Subcutaneous abdominal adipose tissue (tissue), 5 donors: ENCODE results near the gene TOGARAM1.

Experiments used
- H3K27ac ChIP-seq: one replicate; pipeline ENCODE4 v1.7.0; 2013; ENCODE audit warnings: low read depth, mild to moderate bottlenecking, inconsistent platforms, low read length, moderate library complexity
- H3K27me3 ChIP-seq, 5 donors: one replicate each; pipeline ENCODE4 v1.7.0; 2013; ENCODE audit warnings: low read length in 5 of 5, inconsistent platforms in 1 of 5; ENCODE audit not compliant: control insufficient read depth in 5 of 5, insufficient read depth in 4 of 5
- H3K36me3 ChIP-seq, 5 donors: one replicate each; pipeline ENCODE4 v1.7.0; 2013; ENCODE audit warnings: low read length in 5 of 5; ENCODE audit not compliant: control insufficient read depth in 5 of 5, insufficient read depth in 5 of 5
- H3K4me1 ChIP-seq, 5 donors: one replicate each; pipeline ENCODE4 v1.7.0; 2013; ENCODE audit warnings: low read length in 5 of 5, mild to moderate bottlenecking in 3 of 5, moderate library complexity in 1 of 5; ENCODE audit not compliant: control insufficient read depth in 5 of 5, insufficient read depth in 5 of 5
- H3K4me3 ChIP-seq, 5 donors: one replicate each; pipeline ENCODE4 v1.7.0; 2013; ENCODE audit warnings: low read length in 5 of 5, low read depth in 1 of 5
- H3K9ac ChIP-seq, 5 donors: one replicate each; pipeline ENCODE4 v1.7.0; 2013; ENCODE audit warnings: low read length in 5 of 5, mild to moderate bottlenecking in 4 of 5, moderate library complexity in 3 of 5
- H3K9me3 ChIP-seq, 5 donors: one replicate each; pipeline ENCODE4 v1.7.0; 2013; ENCODE audit warnings: low read length in 5 of 5; ENCODE audit not compliant: control insufficient read depth in 5 of 5
- donor health status: healthy.
- donor health status: healthy.
- donor health status: healthy.
- donor health status: healthy.
- donor health status: healthy.

The TOGARAM1 gene

GRCh38 chr14:45095143-45095542, 133.2 kb downstream of the TOGARAM1 start:
- H3K9me3 ChIP-seq, result no peaks in the 10 kb centered on the region
- H3K9ac ChIP-seq, result no peak overlapping the region
- H3K36me3 ChIP-seq, result peaks cover 15 to 42% (median 18%) of the 10 kb centered on the region in 5 donors
- no peaks in the 10 kb centered on the region for H3K27me3 ChIP-seq
- no peak overlapping the region for H3K27ac ChIP-seq
- no peak overlapping the region for H3K4me3 ChIP-seq
- H3K4me1 ChIP-seq, result no peaks in the 10 kb centered on the region

GRCh38 chr14:45096218-45096617, 134.2 kb downstream of the TOGARAM1 start:
- Histone ChIP-seq H3K27ac (no peak overlapping the region), H3K36me3 (peaks cover 18 to 48% (median 28%) of the 10 kb centered on the region in 5 donors), H3K4me3 (no peak overlapping the region), H3K4me1 (no peaks in the 10 kb centered on the region), H3K9ac (no peak overlapping the region), H3K27me3 (no peaks in the 10 kb centered on the region), H3K9me3 (no peaks in the 10 kb centered on the region)

- H3K27me3 ChIP-seq, result no peaks in the 10 kb centered on the region
Observed at GRCh38 chr14:45103806-45104205, 141.8 kb downstream of the TOGARAM1 start.

GRCh38 chr14:45104561-45104960, 142.6 kb downstream of the TOGARAM1 start:
- Histone ChIP-seq H3K36me3 (peaks cover 39 to 66% (median 47%) of the 10 kb centered on the region in 5 donors), H3K9me3 (no peaks in the 10 kb centered on the region), H3K4me3 (no peak overlapping the region), H3K27ac (no peak overlapping the region), H3K9ac (no peak overlapping the region), H3K4me1 (no peaks in the 10 kb centered on the region), H3K27me3 (no peaks in the 10 kb centered on the region)

More at GRCh38 chr14:45103806-45104205, 141.8 kb downstream of the TOGARAM1 start:
- Histone ChIP-seq H3K4me1 (no peaks in the 10 kb centered on the region), H3K36me3 (peaks cover 38 to 62% (median 44%) of the 10 kb centered on the region in 5 donors), H3K27ac (no peak overlapping the region), H3K9me3 (no peaks in the 10 kb centered on the region), H3K4me3 (no peak overlapping the region), H3K9ac (no peak overlapping the region)

GRCh38 chr14:45112896-45113781, 151.1 kb downstream of the TOGARAM1 start:
- H3K27me3 ChIP-seq, result no peaks in the 10 kb centered on the region
- H3K9me3 ChIP-seq, result no peaks in the 10 kb centered on the region
- H3K36me3 ChIP-seq, result peaks cover 57 to 81% (median 64%) of the 10 kb centered on the region in 5 donors
- peak overlapping the region in 1 of 5 donors; percentile 55 for H3K9ac ChIP-seq
- H3K4me1 ChIP-seq, result no peaks in the 10 kb centered on the region
- H3K4me3 ChIP-seq, result no peak overlapping the region
- no peak overlapping the region for H3K27ac ChIP-seq

GRCh38 chr14:45114327-45114726, 152.3 kb downstream of the TOGARAM1 start:
- Histone ChIP-seq H3K4me3 (no peak overlapping the region), H3K4me1 (no peaks in the 10 kb centered on the region), H3K9ac (no peak overlapping the region), H3K36me3 (peaks cover 60 to 84% (median 64%) of the 10 kb centered on the region in 5 donors), H3K27me3 (no peaks in the 10 kb centered on the region), H3K9me3 (no peaks in the 10 kb centered on the region), H3K27ac (no peak overlapping the region)

GRCh38 chr14:45118594-45118993, 156.6 kb downstream of the TOGARAM1 start:
- Histone ChIP-seq H3K4me3 (no peak overlapping the region), H3K9me3 (no peaks in the 10 kb centered on the region), H3K9ac (no peak overlapping the region), H3K36me3 (peaks cover 53 to 82% (median 57%) of the 10 kb centered on the region in 5 donors), H3K27me3 (no peaks in the 10 kb centered on the region), H3K27ac (no peak overlapping the region), H3K4me1 (no peaks in the 10 kb centered on the region)

GRCh38 chr14:45120096-45120495, 158.1 kb downstream of the TOGARAM1 start:
- H3K27me3 ChIP-seq, result no peaks in the 10 kb centered on the region
- H3K9ac ChIP-seq, result no peak overlapping the region
- H3K27ac ChIP-seq, result no peak overlapping the region
- no peaks in the 10 kb centered on the region for H3K4me1 ChIP-seq
- H3K4me3 ChIP-seq, result no peak overlapping the region
- H3K9me3 ChIP-seq, result no peaks in the 10 kb centered on the region
- H3K36me3 ChIP-seq, result peaks cover 42 to 77% (median 50%) of the 10 kb centered on the region in 5 donors

GRCh38 chr14:45123271-45123670, 161.3 kb downstream of the TOGARAM1 start:
- Histone ChIP-seq H3K9ac (no peak overlapping the region), H3K27me3 (no peaks in the 10 kb centered on the region), H3K9me3 (no peaks in the 10 kb centered on the region), H3K4me1 (no peaks in the 10 kb centered on the region), H3K4me3 (no peak overlapping the region), H3K36me3 (peaks cover 21 to 65% (median 35%) of the 10 kb centered on the region in 5 donors), H3K27ac (no peak overlapping the region)
